ENCODE measurements around the gene SEC24D.

Gene SEC24D

GRCh38 chr4:118772767-118773428 lies 63.0 kb downstream of the SEC24D start:
- no peak for DNase-seq

DNA sequence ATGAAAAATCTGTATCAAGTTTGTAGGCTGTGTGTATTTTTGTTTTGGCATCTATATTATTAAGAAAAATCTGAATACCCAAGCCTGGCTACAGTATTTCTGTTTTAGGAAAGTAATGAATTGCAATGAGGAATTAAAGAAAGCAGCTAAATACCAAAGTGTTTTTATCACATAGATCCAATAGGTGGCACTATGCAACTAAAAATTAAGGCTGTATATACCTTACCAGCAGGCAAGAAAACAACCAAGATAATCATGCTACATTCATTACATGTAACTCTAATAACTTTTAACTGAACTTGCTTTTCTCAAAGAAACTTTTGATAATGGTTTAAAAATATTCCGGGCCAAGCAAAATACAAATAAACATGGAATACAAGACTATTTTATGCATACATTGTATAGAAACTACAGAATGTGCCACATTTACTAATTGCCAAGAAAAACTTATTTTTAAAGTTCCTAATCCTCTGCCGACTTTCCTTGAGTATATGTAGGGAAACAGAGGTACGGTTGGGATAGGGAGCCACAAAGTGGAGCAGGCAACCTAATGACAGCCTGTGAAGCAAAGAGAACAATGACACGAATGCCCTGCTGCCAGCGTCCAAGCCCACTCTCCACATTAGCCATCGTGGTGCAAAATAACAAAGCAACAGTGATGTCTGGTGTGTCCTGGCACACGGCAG lies 63.7 kb downstream of the SEC24D start:
- peak in 3 of 6 experiments; percentile 4 to 50 (median 36) for DNase-seq

DNA sequence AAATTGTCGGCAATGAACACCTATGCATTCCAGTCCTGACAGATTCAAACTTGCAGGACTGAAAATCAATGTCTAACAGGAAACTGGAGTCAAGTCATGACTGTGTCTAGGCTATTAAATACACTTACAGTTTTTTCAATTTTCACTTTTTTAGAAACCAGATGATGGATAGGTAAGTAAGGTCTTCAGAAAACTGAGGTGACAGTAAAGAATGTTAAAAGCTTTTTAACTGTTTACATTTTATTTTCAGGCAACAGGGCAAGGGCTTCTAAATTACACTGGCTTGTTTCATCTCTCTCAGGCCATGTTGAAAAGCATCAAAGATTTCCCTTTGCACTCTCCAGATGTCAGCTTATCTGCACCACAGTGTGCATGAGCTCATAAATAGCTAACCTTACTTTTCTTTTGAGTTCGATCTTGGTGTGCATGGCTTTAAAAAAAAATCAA lies 65.2 kb downstream of the SEC24D start:
- no peak for DNase-seq

DNA sequence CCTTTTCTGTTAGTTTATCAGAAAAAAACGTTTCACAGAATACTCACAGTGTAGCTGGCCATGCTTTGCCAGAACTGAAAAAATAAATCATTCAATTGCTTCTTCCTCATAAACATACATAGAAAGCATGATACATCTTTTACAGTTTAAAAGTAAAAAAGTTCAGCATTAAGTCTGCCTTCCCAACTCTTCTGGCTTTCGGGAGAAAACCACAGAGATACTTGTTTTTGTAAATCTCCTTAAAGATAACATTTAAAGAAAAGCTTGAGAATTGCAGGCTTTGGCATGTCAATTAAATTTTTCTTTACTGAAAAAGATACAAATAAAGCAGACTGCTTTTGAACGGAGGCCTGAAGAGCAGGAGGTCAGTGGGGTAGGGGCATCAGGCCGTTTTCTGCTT lies 66.8 kb downstream of the SEC24D start:
- DNase-seq, result no peak

- no peak for DNase-seq
These were observed 68.8 kb downstream of the SEC24D start for GRCh38 chr4:118767109-118767508.

DNA sequence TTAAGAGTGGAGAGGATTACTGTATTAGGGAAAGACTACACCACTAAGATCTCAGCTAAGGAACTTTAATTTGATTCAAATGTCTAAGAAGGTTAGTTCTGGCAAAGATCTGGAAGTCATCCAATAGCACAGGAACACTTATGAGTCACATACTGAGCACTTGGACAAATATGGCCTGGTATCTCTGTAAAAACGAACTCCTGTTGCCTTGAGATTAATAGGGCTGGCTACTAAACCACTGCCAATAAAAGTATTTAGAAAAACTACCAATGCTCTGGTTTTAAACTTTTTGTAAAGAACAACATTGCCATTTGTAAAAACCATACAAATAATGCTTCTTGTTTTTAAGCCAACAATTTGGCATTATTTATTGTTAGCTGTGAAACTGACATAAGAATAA lies 70.5 kb downstream of the SEC24D start:
- no peak for DNase-seq

DNA sequence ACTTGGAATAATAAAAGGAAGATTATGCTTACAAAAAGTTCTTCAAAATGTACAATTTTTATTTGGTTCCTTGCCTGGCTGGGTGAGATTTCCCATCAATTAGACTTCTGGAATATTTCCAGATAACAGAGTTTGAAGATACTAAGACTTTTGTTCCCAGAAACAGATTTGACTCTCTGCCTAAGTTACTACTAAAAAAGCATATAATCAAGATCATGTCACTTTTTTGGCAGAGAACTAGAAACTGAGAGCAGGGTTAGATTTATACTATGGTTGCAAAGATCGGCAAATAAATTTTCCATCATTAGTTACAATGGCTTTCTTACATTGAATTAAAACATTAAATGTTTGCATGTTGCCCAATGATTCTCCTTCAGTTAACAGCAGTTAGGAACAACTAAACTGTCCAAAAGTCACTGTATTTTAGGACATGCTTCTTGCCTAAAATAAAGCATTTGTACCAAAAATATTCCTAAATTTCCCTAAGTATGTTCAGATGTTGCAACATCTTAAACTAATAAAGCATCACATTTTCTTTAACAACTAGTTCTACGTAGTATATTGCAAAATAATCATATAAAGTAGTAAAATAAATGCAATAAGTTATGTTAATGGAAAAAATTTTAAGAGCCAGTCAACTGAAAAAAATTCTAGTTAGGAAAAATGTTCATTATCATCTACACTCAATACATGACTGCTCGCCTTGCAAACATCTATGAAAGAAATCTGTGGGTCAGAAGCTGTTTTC lies 73.0 kb downstream of the SEC24D start:
- no peak for DNase-seq

- DNase-seq, result no peak
These were observed 73.8 kb downstream of the SEC24D start for GRCh38 chr4:118762155-118762554.

- DNase-seq, result no peak
These were observed 74.4 kb downstream of the SEC24D start for GRCh38 chr4:118761397-118762016.

GRCh38 chr4:118760493-118760892 lies 75.4 kb downstream of the SEC24D start:
- no peak for DNase-seq

GRCh38 chr4:118760092-118760491 lies 75.8 kb downstream of the SEC24D start:
- no peak for DNase-seq

- no peak for DNase-seq
These were observed 76.4 kb downstream of the SEC24D start for GRCh38 chr4:118759481-118759880.

DNA sequence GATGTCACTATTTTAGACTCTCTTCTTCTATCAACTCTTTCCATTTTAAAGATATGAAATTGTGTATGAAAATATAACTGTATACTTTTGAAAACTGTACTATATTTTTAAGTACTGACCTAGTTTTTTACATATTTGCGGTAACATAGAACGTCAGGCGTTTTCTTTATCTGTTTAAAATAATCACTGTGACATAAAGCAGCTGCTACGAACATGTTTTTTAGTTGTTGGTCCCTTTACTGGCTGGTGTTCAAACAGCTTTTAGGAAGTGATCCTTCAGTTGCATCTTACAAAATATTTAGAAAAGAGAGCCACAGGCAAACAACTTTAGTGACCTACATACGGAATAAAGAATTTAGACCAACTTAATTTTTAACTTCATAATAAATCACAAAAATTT lies 77.6 kb downstream of the SEC24D start:
- no peak for DNase-seq

GRCh38 chr4:118757761-118758251 lies 78.1 kb downstream of the SEC24D start:
- no peak for DNase-seq

- no peak for DNase-seq
These were observed 79.0 kb downstream of the SEC24D start for GRCh38 chr4:118756958-118757357.

DNA sequence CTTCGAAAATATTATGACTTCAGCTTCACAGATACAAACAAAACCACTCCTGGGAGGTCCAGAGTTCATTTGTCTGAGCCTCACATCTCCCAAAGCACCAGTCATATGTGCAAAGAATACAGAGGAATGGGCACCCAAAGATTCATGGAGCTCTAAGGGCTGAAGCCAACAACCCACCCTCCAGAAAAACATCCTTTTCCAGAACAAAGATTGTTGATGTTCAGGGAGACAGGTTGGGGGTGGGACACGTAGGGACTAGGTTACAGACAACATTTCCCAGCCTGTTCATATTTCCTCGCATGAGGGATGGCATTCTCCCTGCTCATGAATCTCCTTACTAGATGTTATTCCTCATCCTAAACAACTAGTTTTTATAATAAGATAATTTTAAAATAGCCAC lies 79.5 kb downstream of the SEC24D start:
- DNase-seq, result no peak

DNA sequence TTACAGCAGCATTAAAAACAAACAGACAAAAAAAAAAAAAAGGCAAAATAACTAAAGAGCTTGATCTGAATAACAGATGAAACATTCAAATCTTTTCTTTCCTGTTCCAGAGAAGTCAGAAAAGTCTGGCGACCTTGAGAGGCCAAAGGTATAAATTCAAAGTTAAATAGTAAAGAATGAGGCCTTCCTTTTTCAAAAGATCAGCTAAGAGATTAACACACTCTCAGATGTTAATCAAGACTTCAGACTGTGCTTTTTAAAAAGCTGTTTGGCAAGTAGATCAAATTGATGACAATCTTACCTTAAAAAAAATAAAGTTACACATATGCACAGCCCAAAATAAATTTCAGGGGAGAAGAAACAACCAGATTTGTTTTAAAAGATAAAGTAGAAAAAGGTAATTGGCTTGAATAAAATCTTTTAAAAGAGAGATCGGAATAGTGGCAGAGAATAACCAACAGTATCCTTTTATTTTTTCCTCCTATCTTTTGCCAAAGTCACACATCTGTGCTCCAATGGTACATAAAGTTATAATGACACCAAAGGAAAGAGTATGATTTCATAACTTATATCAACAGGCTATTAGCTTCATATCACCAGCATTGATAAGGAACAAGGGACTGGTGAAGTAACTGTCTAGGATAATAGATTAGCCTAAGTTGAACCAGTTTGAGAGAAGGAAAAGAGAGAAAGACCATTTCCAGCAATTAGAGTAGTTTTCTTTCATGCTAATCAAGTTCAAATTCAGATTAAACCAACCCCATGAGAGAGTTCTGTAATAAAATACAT lies 80.3 kb downstream of the SEC24D start:
- no peak for DNase-seq

GRCh38 chr4:118754890-118755289 lies 81.0 kb downstream of the SEC24D start:
- DNase-seq, result no peak

GRCh38 chr4:118753685-118754084 lies 82.2 kb downstream of the SEC24D start:
- no peak for DNase-seq

DNA sequence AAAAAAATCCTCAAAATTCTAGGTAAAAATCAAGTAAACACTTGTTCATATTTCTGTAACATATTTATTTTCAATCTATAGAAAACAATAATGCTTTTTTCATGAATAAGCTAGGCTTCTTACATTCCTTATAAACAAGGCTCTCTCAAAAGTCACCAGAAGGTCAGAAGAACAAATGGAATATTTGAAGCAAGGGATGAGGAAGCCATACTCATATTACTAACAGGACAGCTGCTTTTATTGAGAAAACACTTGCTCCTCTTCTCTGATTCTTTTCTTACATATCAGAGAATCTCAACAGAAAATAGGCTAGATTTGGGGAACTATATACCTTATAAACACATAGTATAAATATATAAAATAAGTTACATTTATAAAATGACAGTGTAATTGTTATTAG lies 82.8 kb downstream of the SEC24D start:
- DNase-seq, result no peak

DNA sequence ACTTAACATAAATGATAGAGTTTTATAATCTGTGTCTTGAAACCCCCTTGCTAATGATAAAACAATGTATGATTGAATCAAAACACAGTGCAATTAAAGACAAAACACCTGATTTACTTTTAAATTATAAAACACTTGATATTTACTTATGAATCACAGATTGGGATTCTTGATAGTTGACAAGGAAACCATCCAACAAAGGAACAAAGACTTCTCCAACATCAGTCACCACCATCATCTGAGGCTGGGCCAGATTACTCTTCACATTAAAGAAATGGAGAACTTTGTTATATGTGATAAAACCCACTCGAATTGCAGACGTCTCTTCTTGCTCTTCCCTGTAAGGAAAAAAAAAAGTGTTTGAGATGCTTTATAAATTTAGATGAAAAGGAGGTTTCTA lies 83.4 kb downstream of the SEC24D start:
- DNase-seq, result no peak

GRCh38 chr4:118751629-118752323 lies 84.2 kb downstream of the SEC24D start:
- no peak for DNase-seq

All from stimulated activated naive CD4-positive, alpha-beta T cell (primary cell).